ENCODE data around the gene DMRT2.

- no peak for TF ChIP-seq SP1 (IDR thresholded peaks at IDR 0.05)
- TF ChIP-seq FOXM1 (IDR thresholded peaks at IDR 0.05; ENCODE audit: borderline replicate concordance), result no peak
Measured at GRCh38 chr9:1096155-1096964, 46.2 kb downstream of the DMRT2 start.

Data from HEK293T (cell line).